ENCODE data around the gene SPART.

SPART gene
- 66.4 to 142 (median 104) reads per million in 3 experiments for total RNA-seq

GRCh38 chr13:36346222-36347083, at the start of gene SPART:
Gene SPART (minus strand): TSS chr13:36346394. CDS start chr13:36335830, 10,564 bp downstream.
- peak; percentile 88 for DNase-seq

DNA sequence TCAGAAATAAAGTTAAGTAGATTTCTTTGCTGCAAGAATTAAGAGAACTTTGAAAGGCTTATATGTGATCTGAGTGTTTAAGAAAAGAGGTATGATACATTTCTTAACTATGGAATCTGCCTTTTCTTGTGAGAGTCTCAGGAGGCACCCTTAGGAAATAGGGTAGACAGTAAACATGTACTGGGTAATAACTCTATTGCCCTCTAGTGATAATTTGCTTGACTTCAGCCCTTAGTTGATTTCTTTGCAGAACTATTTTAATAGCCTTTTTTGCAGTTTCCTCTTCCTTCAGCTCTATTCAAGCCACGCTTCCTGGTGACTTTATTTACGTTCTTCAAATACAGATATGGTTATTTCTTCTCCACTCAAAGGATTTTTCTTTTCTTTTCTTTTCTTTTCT, 49.1 kb upstream of the SPART start:
- no peak for DNase-seq

GRCh38 chr13:36385489-36385888, 39.3 kb upstream of the SPART start:
- DNase-seq = no peak

GRCh38 chr13:36382030-36382429, 35.8 kb upstream of the SPART start:
- no peak for DNase-seq

- no peak for DNase-seq
These were observed 31.8 kb upstream of the SPART start for GRCh38 chr13:36377826-36378468.

- DNase-seq = no peak
These were observed 27.9 kb upstream of the SPART start for GRCh38 chr13:36374063-36374462.

GRCh38 chr13:36371185-36371584, 25.0 kb upstream of the SPART start:
- no peak for DNase-seq

- no peak for DNase-seq
These were observed 23.9 kb upstream of the SPART start for GRCh38 chr13:36370108-36370429.

DNA sequence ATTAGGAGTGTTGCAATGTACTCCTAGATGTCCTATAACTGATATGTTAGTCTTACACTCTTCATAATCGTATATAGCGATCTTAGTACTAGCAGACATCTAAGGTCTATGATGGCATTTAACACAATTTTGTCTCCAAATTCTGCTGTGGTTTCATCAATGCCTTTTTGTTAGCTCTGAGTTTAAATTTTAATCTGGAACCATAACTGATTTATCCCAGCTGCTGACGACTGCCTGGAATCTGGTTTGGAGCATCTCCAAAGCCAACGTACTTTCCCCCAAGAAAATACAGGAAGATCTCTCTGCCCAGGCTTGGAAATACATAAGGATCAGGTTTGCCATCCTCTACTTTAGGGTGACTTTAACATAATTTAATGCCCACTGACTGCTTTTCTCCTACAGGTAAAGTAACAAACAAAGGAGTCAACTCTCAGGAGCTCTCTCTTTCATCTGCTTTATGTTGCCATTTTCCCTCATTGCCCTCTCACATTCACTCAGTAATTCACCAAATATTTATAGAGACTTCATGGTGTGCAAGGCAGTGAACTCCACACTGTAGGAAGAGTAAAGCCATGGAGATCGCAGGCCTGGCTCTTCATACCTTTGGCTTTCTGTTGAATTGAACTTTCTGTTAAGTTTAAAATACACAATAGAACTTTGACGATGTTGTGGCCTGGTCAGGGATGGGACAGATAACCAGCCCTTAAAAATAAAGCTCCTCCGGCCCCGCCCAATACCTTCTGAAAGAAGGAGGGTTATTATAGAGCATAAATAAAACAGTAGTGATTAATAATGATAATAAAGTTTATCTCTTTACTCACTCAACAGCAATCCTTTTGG, 23.3 kb upstream of the SPART start:
- no peak for DNase-seq

DNA sequence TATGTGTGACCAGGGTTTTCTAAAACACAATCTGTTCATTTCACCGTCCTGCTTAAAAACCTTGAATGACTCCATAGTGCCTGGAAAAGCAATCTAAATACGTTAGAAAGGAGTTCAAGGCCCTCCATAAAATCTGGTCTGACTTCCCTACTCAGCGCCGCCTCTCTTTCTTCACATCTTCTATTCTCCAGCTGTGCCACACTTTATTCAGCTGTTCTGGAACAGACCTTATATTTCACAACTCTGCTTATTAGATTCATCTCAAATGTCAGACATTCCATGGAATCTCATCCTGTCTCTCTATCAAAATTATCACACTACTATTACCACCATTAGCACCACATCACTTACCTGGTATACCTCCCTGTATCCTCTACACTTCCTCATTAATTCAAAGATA, 19.8 kb upstream of the SPART start:
- no peak for DNase-seq

DNA sequence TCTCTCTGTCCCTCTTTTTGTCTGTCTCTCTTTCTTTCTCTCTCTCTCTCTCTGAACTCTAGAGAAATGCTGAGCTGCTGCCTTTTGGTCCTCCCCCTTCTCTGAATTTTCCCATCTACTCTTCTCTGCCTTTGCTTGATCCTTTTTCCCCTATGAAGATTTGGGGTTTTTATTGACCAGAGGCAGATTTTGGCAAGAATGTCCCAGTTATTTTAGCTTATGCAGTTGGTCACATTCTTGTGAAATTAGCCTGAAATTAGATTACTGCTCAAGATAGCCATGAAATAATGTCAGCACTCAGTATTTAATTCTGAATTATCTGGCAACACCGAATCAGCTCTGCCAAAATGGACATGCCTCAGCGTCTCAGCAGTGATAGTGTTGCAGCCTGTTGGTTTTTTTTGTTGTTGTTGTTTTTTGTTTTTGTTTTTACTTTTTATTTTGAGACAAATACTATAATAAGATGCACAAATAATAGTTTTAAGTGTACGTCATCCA, 17.2 kb upstream of the SPART start:
- DNase-seq = no peak

DNA sequence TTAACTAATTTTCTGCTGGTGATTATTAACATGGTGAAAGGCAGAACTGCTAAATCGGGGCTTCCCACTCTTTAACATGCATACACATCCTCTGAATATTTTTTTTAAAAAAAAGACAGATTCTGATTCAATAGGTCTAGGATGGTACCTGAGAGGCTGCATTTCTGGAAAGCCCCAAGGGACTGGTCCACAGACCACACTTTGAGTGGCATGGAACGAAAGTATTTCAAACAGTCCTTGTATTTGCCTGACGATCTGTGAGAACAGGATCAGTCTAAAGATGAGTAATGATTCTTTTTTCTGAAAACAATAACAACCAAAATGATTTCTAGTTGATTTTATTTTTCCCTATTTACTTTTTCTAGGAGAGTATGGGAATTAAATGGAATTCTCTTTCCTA, 16.7 kb upstream of the SPART start:
- DNase-seq = no peak

- DNase-seq = no peak
These were observed 16.1 kb upstream of the SPART start for GRCh38 chr13:36362251-36362650.

GRCh38 chr13:36360903-36361302, 14.7 kb upstream of the SPART start:
- no peak for DNase-seq

GRCh38 chr13:36359301-36359950, 13.2 kb upstream of the SPART start:
- no peak for DNase-seq

DNA sequence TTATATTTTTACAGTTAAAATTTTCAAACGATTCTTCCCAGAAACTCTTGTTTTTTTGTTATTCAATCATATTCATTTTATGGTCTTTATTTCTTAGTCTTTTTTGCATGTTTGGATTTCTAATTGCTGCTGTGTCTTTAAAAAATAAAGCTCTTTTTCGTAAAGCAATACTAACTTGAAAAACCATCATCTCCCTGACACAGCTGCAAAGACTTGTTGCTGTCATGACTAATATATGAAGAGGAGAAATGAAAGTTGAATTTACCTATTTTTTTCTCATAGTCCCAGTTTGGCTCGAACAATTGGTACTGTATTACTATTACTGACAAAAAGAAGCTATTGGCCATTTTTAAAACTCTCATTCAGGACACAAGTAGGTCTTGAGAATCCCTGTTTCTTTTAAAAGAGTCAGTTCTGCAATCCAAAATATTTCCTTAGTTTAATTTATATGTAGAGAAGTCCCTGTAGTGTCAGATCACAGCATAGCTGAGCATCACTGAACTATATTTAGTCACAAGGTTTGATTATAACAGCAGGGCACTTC, 12.1 kb upstream of the SPART start:
- DNase-seq = no peak

DNA sequence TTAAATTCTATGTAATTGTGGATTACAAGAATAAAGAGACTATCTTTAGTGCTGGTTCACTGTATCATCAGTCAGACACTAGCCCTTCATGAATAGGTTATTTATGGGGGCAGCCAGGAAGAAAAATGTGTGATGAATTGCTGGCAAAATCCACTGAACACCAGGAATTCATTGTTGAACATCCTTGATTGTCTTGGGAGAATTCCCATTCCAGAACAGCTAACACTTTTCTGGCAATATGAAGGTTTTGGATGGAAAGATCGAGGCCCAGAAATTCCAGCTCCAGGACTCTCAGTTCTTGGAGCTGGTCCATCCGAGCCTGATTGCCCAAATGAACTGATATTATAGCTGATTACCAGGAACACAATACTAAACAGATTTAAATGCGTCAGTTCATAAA, 11.5 kb upstream of the SPART start:
- no peak for DNase-seq

DNA sequence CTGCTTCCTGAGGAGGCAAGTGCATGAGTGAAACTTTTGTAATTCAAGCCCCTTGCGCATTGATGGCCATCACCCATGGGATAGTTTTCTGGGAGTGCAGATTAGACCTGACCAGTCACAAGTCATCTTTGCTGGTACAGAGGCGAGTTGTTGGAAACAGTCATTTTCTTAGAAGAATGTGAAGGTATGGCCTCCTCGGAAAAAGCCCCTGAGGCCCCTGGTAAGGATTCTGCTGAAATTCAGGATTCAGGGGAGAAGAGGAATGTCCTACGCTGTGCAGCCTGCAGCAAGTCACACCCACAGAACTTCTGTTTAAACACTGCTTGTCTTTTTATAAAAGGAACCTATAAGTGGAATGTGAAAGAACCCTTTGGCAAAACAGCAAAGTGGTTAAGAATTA, 11.0 kb upstream of the SPART start:
- no peak for DNase-seq

DNA sequence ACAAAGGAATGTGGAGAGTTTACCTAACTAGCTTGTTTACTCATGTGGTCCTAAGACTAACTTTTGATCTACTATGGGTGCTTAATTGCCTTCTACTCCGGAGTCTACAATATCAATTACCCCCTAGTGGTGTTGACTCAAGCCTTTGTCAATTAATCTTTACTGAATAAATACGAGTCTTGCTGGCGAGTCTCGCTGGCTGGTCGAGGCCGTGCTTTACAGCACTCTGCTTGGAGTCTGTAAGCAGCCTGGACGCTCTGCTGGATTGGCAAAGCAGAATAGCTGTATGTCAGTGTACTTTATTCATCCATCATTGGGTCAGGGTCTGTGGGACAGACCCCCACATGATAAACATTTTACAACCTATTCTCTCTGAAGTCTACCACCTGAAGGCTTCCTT, 9.9 kb upstream of the SPART start:
- no peak for DNase-seq

DNA sequence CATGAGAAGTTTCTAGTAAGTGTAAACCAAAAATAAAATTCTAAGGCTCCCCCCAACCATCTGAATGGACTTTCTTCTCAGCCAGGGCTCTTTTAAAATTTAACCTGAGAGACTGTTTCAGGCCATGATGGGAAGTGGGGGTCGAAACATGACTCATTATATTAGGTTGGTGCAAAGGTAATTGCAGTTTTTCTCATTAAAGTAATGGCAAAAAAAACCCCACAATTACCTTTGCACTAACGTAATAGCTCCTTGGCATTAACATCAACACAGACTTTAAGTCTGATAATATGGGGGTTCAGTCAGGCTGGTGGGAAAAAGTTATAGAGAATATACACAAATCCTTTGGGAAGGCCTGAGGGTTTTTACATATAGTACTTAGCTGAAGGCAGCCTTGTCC, 9.4 kb upstream of the SPART start:
- DNase-seq = no peak

DNA sequence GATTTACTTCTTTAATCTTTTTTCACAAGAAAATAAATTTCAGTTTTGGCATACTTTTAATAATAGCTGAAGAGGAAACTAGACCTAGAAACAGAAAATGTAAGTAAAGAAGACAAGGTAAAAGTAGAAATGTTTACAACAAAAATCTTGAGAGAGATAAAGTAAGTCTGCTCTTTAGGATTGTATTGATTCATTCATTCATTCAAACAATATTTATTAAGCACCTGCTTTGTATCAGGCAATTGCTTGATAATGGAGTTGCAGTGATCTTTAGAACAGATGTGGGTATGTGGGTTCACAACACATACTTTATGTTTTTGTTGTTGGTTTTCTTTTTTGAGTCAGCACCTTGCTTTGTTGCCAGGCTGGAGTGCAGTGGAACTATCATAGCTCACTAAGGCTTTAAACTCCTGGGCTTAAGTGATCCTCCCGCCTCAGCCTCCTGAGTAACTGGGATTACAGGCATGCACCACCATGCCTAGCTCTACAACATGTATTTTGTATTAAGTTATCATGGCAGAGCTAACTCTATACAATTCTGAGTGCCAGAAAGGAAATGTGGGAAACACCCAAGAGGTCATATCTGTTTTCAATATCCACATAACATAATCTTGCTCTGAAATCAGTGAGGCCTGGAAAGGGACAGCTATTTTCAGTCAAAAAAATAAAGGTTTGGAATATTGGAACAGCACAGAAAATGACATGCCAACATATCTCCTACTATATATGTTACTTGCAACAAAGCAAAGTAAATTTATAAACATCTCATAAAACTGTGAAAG, 8.8 kb upstream of the SPART start:
- DNase-seq = no peak

DNA sequence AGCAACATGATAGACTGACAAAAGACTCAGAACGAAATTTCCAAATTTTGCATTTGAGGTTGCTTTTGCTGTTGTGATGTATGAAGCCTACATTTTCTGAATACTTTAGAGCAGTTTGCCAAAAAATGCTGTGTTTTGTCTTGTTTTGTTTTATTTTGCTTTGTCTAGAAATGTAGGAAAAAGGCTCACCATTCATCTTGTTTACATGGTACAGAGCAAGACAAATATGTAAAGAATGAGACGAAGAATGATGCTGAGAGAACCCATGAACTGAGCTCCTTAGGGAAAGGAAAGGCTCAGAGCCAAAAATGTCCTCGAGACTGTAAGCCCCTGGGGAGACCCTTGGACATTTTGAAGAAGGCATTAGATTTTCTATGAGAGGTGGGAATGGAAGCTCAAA, 6.8 kb upstream of the SPART start:
- no peak for DNase-seq
